ENCODE data around the gene ZNF462. TPM values are rescaled to one million over a fixed set of nuclear protein-coding genes. Genes with fewer than 3 reads are reported as not detected.
"Not testable (repeated sequence)": the region's sequence is repeated elsewhere in the genome, so short reads cannot be mapped to it uniquely, and the experiment has no call there.

The ZNF462 gene
- total RNA-seq, 3 donors from 2014 or later, result 0.19 to 0.34 (median 0.25) TPM

DNA sequence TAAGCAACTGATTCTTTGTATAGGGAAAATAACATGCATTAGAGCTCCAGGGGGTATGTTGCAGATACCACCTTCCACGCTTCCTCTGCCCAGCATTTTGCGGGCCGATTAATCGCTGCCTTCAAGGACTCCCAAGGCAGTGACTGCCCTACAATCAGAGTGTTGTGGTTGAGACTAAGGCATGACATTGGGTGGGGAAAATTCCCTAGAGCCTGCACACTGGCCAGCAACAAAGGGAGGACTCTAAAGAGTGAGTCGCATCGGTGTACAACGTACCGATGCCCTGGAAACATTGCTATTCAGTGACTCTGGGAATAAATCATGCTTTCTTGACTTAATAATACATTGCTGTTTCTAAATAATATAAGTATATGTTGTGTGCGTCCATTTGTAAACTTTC, 119.7 kb downstream of the ZNF462 start:
- DNase-seq (no peak), ATAC-seq (no peak)
- no peaks in the 10 kb centered on the region for H3K27me3 Mint-ChIP-seq (ENCODE audit: low read depth)
- no peaks in the 10 kb centered on the region for H3K36me3 Mint-ChIP-seq (ENCODE audit: insufficient read depth)
- H3K4me1 Mint-ChIP-seq (ENCODE audit: low read depth), result no peaks in the 10 kb centered on the region
- H3K4me3 Mint-ChIP-seq, result no peak overlapping the region
- H3K9me3 Mint-ChIP-seq, result peaks cover 3% of the 10 kb centered on the region

GRCh38 chr9:106983346-106983745, 120.4 kb downstream of the ZNF462 start:
- H3K4me1 Mint-ChIP-seq (ENCODE audit: low read depth), result no peaks in the 10 kb centered on the region
- no peaks in the 10 kb centered on the region for H3K27me3 Mint-ChIP-seq (ENCODE audit: low read depth)
- H3K4me3 Mint-ChIP-seq, result no peak overlapping the region
- DNase-seq, result no peak
- peaks cover 3% of the 10 kb centered on the region for H3K9me3 Mint-ChIP-seq
- no peak for ATAC-seq
- no peaks in the 10 kb centered on the region for H3K36me3 Mint-ChIP-seq (ENCODE audit: insufficient read depth)

DNA sequence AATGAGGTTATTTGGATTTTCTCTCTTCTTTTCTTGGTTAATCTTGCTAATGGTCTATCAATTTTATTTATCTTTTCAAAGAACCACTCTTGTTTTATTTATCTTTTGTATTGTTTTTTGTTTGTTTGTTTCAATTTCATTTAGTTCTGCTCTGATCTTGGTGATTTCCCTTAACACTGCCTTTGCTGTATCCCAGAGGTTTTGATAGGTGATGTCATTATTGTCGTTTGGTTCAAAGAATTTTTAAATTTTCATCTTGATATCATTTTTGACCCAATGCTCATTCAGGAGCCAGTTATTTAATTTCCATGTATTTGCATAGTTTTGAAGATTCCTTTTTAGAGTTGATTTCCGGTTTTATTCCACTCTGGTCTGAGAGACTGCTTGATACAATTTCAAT, 126.9 kb downstream of the ZNF462 start:
- H3K4me3 Mint-ChIP-seq; DNase-seq; H3K27me3 Mint-ChIP-seq (ENCODE audit: low read depth); H3K36me3 Mint-ChIP-seq (ENCODE audit: insufficient read depth); H3K9me3 Mint-ChIP-seq; ATAC-seq; H3K4me1 Mint-ChIP-seq (ENCODE audit: low read depth): not testable (repeated sequence)

DNA sequence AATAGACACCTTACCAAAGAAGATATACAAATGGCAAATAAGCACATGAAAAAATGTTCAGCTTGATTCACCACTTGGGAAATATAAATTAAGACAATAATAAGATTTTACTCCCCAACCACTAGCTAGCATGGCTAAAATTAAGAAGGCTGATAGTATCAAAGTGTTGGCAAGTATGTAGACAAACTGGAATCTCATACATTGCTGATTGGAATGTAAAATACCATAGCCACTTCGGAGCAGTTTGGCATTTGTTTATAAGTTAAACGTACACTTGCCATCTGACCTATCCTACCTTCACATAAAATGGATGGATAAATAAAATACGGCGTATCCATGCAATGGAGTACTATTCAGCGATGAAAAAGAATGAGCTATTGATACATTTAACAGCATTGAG, 129.2 kb downstream of the ZNF462 start:
- Mint-ChIP-seq H3K9me3 (peaks cover 3% of the 10 kb centered on the region), H3K4me3 (no peak overlapping the region), H3K36me3 (ENCODE audit: insufficient read depth) (no peaks in the 10 kb centered on the region), H3K27me3 (ENCODE audit: low read depth) (no peaks in the 10 kb centered on the region), H3K4me1 (ENCODE audit: low read depth) (no peaks in the 10 kb centered on the region)
- ATAC-seq, result no peak
- DNase-seq, result no peak

DNA sequence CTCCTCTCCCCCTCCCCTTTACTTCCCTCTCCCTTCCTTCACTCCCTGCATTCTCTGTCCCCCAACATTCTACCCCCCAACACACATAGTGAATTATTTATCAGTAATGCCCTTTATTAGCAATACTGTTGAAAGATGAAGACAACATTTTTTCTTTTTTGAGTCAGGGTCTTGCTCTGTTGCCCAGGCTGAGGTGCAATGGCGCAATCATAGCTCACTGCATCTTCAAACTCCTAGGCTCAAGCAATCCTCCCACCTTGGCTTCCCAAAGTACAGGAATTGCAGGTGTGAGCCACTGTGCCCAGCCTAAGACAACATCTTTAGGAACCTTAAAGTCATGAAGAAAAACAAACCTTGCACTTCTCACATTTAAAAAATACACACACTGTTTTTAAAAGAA, 130.6 kb downstream of the ZNF462 start:
- ATAC-seq, result no peak
- Mint-ChIP-seq H3K36me3 (ENCODE audit: insufficient read depth) (no peaks in the 10 kb centered on the region), H3K4me3 (no peak overlapping the region), H3K4me1 (ENCODE audit: low read depth) (no peaks in the 10 kb centered on the region), H3K9me3 (peaks cover 3% of the 10 kb centered on the region), H3K27me3 (ENCODE audit: low read depth) (no peaks in the 10 kb centered on the region)
- DNase-seq, result no peak

DNA sequence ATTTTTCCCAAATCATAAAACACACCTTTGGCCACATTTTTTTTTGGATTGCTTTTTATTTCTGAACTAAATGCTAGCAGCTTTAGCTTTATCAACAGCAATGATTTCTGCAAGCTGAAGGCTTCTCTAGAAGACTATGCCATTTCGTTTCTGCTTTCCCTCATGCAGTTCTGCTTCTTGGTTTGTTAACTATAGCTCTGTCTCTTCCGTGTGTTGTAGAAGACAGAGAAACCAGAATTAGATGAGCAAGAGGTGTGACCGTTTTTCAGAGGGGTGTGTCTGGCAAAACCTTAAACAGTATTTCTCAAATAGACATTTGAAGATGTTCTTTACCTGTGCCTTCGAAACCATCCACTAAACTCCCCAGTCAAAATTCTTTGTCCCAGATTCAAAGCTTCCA, 131.5 kb downstream of the ZNF462 start:
- Mint-ChIP-seq H3K4me1 (ENCODE audit: low read depth) (no peaks in the 10 kb centered on the region), H3K36me3 (ENCODE audit: insufficient read depth) (no peaks in the 10 kb centered on the region), H3K9me3 (peaks cover 3% of the 10 kb centered on the region), H3K27me3 (ENCODE audit: low read depth) (no peaks in the 10 kb centered on the region), H3K4me3 (no peak overlapping the region)
- no peak for ATAC-seq
- DNase-seq, result no peak

DNA sequence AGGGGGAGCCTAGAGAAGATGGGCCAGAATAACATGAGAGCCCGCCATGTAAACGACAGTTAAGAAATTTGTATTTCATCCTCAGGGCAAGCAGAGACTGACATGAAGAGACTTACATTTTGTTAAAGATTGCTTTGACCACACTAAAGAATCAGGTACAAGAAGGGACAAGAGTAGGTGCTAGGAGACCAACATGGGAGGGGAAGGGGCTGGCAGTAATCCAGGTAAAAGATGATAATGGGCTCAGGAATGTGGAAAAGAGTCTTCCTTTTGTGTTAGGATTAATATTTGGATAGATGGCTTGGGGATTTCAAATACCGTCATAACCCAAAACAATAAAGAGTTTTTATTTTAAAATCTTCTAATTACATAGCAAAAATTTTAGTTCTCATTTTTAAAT, 137.3 kb downstream of the ZNF462 start:
- DNase-seq (no peak), ATAC-seq (no peak)
- Mint-ChIP-seq H3K27me3 (ENCODE audit: low read depth) (no peaks in the 10 kb centered on the region), H3K4me1 (ENCODE audit: low read depth) (no peaks in the 10 kb centered on the region), H3K36me3 (ENCODE audit: insufficient read depth) (no peaks in the 10 kb centered on the region), H3K9me3 (peaks cover 3% of the 10 kb centered on the region), H3K4me3 (no peak overlapping the region)

DNA sequence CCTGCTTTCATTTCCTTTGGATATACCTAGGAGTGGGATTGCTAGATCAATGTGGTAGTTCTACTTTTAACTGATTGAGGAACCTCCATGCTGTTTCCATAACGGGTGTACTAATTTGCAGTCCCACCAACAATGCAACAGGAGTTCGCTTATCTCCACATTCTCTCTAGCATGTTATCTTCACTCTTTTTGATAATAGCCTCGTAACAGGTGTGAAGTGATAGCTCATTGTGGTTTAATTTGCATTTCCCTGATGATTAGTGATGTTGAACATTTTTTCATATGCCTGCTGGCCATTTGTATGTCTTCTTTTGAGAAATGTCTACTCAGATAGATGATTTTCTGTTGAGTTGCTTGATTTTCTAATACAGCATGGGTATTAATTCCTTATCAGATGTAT, 142.2 kb downstream of the ZNF462 start:
- no peak for DNase-seq
- no peak for ATAC-seq
- Mint-ChIP-seq H3K27me3 (ENCODE audit: low read depth) (no peaks in the 10 kb centered on the region), H3K4me1 (ENCODE audit: low read depth) (no peaks in the 10 kb centered on the region), H3K4me3 (no peak overlapping the region), H3K36me3 (ENCODE audit: insufficient read depth) (no peaks in the 10 kb centered on the region), H3K9me3 (peaks cover 4% of the 10 kb centered on the region)

GRCh38 chr9:107007402-107007801, 144.4 kb downstream of the ZNF462 start:
- no peaks in the 10 kb centered on the region for H3K36me3 Mint-ChIP-seq (ENCODE audit: insufficient read depth)

GRCh38 chr9:107008011-107008410, 145.0 kb downstream of the ZNF462 start:
- Mint-ChIP-seq H3K36me3 (ENCODE audit: insufficient read depth) (no peaks in the 10 kb centered on the region), H3K4me3 (no peak overlapping the region), H3K9me3 (peaks cover 7% of the 10 kb centered on the region), H3K4me1 (ENCODE audit: low read depth) (no peaks in the 10 kb centered on the region), H3K27me3 (ENCODE audit: low read depth) (peaks cover 2% of the 10 kb centered on the region)
- DNase-seq, result no peak
- no peak for ATAC-seq

More at GRCh38 chr9:107007402-107007801, 144.4 kb downstream of the ZNF462 start:
- DNase-seq, result no peak
- no peak for ATAC-seq
- H3K27me3 Mint-ChIP-seq (ENCODE audit: low read depth), result peaks cover 2% of the 10 kb centered on the region
- no peaks in the 10 kb centered on the region for H3K4me1 Mint-ChIP-seq (ENCODE audit: low read depth)
- H3K4me3 Mint-ChIP-seq, result no peak overlapping the region
- peaks cover 7% of the 10 kb centered on the region for H3K9me3 Mint-ChIP-seq

DNA sequence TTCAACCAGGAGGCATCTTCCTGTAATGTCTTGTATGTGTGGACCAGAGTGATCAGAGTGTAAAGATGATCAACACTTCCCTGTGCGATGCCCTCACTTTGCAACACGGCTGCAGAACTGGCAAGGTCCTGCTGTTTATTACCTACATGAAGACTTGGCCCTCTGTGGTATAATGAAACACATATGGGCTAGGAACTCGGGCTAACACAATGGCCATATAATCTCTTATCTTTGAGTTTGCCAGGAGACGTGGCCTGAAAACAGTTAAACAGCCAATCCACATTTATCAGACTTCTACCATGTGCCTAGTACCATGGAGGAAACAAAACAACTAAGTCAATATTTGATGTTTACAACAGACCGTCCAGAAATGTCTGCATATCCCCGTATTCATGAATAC, 145.5 kb downstream of the ZNF462 start:
- ATAC-seq (no peak), DNase-seq (no peak)
- Mint-ChIP-seq H3K36me3 (ENCODE audit: insufficient read depth) (no peaks in the 10 kb centered on the region), H3K4me3 (no peak overlapping the region), H3K9me3 (peaks cover 7% of the 10 kb centered on the region), H3K27me3 (ENCODE audit: low read depth) (peaks cover 2% of the 10 kb centered on the region), H3K4me1 (ENCODE audit: low read depth) (no peaks in the 10 kb centered on the region)

- ATAC-seq (no peak), DNase-seq (no peak)
- Mint-ChIP-seq H3K27me3 (ENCODE audit: low read depth) (peaks cover 2% of the 10 kb centered on the region), H3K9me3 (peaks cover 9% of the 10 kb centered on the region), H3K4me3 (no peak overlapping the region), H3K4me1 (ENCODE audit: low read depth) (peaks cover 2% of the 10 kb centered on the region), H3K36me3 (ENCODE audit: insufficient read depth) (no peaks in the 10 kb centered on the region)
Measured at GRCh38 chr9:107016383-107016782, 153.4 kb downstream of the ZNF462 start.

DNA sequence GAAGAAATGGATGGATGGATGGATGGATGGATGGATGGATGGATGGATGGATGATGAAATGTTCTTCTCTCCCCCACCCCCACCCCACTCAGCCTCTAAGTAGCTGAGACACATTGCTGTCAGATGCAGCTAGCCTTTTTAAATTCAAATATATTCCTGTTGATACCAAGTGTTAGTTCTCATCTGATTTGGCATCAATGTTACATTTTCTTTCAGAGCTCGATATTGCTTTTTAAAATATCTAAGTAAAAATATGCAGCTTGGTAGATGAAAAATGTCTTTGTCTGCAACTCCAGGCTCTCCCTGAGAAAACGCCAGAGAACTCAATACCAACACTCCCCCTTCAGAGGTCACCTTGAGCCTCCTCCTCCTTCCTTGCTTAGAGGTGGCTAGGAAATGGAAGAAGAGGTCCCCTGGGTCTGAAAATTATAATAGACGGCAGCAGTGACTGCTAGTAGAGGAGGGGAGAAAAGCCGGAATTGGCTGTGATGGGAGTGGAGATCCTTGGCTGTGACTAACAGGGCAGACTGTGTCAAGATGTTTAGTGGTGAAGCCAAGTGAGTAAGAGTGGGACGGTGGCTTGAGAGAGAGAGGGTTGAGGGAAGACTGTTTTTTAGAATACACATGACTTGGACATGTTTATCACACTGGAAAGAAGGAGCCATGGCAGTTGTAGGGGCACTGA, 156.0 kb downstream of the ZNF462 start:
- Mint-ChIP-seq H3K36me3 (ENCODE audit: insufficient read depth) (no peaks in the 10 kb centered on the region), H3K9me3 (peaks cover 5% of the 10 kb centered on the region), H3K4me3 (no peak overlapping the region), H3K4me1 (ENCODE audit: low read depth) (peaks cover 2% of the 10 kb centered on the region), H3K27me3 (ENCODE audit: low read depth) (no peaks in the 10 kb centered on the region)
- DNase-seq, result no peak
- no peak for ATAC-seq

- DNase-seq, result no peak
- no peak for ATAC-seq
Measured at GRCh38 chr9:107020040-107020530, 157.1 kb downstream of the ZNF462 start.

GRCh38 chr9:107024193-107024592, 161.2 kb downstream of the ZNF462 start:
- ATAC-seq (no peak), DNase-seq (no peak)
- Mint-ChIP-seq H3K4me1 (ENCODE audit: low read depth) (peaks cover 6% of the 10 kb centered on the region), H3K27me3 (ENCODE audit: low read depth) (no peaks in the 10 kb centered on the region), H3K9me3 (peaks cover 5% of the 10 kb centered on the region), H3K36me3 (ENCODE audit: insufficient read depth) (no peaks in the 10 kb centered on the region), H3K4me3 (no peak overlapping the region)

More at GRCh38 chr9:107020040-107020530, 157.1 kb downstream of the ZNF462 start:
- Mint-ChIP-seq H3K36me3 (ENCODE audit: insufficient read depth) (no peaks in the 10 kb centered on the region), H3K4me3 (no peak overlapping the region), H3K27me3 (ENCODE audit: low read depth) (no peaks in the 10 kb centered on the region), H3K4me1 (ENCODE audit: low read depth) (peaks cover 7% of the 10 kb centered on the region), H3K9me3 (peaks cover 5% of the 10 kb centered on the region)

Measured in activated T-cell treated with anti-CD3 and anti-CD28 coated beads, Interleukin-2, amount 50 U/mL, for 4 hours (primary cell).